GM12801 (cell line): ENCODE data around the gene LRRC56.

Experiments used
- CTCF ChIP-seq: IDR thresholded peaks from one replicate; pipeline ENCODE4 v1.5.1; 2011; ENCODE audit warnings: control low read depth; ENCODE audit not compliant: insufficient read length; ENCODE audit errors: extremely low read depth

The LRRC56 gene

GRCh38 chr11:531919-532526 is 5.3 kb upstream of the LRRC56 start:
- no peak for TF ChIP-seq CTCF

GRCh38 chr11:532527-532985 is 4.8 kb upstream of the LRRC56 start:
- TF ChIP-seq CTCF = no peak

DNA sequence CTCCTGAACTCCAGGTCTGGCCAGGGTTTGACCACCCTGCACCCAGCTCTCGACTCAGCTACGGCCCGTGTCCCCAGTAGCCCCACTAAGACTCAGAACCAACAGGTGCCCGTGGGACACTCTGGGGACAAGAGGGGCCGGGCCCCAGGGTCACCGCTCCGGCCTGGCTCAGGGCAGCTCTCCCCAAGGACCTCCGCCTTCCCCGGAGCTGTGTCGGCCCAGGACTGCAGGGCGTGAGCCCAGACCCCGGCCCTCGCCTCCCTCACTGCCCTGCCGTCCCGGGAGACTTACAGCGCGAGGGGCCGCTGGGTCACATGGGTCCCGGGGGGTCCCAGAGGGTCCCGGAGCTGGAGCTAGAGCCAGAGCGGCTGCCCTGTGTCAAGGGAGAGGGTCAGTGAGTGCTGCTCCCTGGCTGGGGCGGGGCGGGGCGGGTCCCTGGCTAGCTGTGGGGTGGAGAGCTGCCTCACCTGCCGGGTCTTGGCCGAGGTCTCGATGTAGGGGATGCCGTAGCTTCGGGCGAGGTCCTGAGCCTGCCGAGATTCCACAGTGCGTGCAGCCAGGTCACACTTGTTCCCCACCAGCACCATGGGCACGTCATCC is 4.2 kb upstream of the LRRC56 start:
- TF ChIP-seq CTCF = no peak

GRCh38 chr11:533586-534395 is 3.5 kb upstream of the LRRC56 start:
- TF ChIP-seq CTCF = no peak

- TF ChIP-seq CTCF = no peak
These were observed 2.7 kb upstream of the LRRC56 start for GRCh38 chr11:534396-535209.

DNA sequence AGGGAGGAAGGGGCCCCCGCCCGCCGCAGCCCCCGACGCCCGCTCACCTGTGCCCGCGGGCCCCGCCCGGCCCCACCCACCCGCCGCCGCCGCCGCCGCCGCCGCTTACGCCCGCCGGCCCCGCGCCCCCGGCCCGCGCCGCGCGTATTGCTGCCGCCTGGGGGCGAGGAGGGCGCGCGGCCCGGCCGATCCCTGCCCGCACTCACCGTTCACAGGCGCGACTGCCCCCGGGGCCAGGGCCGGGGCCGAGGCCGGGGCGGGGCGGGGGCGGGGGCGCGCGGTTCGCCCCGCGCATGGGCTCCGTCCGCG is 2.2 kb upstream of the LRRC56 start:
- no peak for TF ChIP-seq CTCF
